Fibroblast of skin of left quadriceps (primary cell): ENCODE data around the gene NTSR1.

Experiments
- DNase-seq, 2 experiments: peaks; one replicate each; pipeline ENCODE4 v3.0.0-alpha.2; 2013; ENCODE audit warnings: low read depth in 2 of 2

Gene NTSR1

DNA sequence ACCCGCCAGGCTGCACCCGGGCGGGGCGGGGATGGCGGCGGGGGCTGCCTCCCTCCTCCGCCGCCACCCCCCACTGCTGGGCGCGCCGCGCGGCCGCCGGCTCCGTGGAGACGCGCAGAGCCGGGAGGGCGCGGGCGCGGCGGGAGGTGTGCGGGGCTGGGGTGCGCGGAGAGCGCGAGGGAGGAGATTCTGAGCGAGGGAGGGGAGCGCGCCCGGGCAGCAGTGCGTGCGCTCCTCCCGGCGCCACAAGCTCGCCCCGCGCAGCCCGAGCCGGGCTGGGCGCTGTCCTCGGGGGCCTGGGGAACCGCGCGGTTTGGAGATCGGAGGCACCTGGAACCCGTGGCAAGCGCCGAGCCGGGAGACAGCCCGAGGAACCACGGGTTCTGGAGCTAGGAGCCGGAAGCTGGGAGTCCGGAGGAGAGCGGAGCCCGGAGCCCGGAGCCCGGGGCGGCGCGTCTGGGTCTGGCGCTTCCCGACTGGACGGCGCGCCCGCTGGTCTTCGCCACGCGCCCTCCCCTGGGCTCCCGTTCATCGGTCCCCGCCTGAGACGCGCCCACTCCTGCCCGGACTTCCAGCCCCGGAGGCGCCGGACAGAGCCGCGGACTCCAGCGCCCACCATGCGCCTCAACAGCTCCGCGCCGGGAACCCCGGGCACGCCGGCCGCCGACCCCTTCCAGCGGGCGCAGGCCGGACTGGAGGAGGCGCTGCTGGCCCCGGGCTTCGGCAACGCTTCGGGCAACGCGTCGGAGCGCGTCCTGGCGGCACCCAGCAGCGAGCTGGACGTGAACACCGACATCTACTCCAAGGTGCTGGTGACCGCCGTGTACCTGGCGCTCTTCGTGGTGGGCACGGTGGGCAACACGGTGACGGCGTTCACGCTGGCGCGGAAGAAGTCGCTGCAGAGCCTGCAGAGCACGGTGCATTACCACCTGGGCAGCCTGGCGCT is at the start of gene NTSR1:
TSS of gene NTSR1 (plus strand) at position 246 of the 946 bp plus-strand sequence. CDS start at position 618, 372 bp downstream.
- no peak for DNase-seq

DNA sequence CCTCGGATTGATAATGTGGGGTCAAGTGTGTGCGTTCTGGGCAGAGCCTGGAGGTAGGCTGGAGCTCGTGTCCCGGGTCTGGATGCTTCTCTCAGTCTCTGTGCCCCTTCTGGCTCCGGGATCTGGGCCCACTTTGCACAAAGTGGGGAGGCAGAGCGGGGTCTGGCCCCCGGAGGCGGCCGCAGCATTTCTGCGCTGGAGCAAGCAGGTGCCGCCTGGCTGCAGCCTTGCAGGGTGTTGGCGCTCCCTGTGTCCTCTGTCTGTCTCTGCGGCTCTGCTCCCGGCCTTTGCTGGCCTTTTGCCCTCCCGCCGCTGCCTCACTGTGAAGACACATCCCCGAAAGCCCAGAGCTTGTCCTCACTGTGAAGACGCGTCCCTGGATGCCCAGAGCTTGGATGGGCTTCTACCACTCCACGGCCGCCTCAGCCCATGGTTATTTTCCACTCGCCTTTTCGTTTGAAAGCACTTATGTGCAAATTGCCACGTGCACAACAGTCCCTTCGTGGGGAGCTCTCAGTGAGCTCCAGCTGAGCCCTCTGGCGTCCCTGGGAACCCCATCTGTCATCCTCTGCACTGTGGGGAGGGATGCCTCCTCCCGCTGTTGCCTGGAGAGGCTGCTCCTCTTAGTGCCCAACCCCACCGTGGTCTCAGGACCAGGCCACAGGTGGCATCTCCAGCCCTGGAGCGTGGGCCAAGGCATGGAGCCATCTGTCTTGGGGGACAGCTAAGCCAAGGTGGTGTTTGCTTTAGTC is 49.0 kb upstream of the NTSR1 start:
- DNase-seq, result no peak

DNA sequence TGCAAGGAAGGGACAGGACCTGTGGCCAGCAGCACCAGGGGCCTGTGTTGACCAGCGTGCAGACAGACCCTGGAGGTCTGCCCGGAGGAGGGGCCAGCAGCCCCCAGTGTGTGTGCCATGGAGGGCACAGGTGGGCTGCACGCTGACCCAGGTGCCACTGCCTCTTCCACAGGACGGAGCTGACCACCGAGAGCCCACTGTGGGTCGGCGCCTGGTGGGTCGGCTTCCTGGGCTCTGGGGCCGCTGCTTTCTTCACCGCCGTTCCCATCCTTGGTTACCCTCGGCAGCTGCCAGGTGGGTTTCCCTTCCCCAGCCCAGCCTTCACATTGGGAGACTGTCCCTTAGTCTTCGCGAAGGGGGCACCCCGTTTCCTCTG is 48.4 kb upstream of the NTSR1 start:
- DNase-seq, result no peak

DNA sequence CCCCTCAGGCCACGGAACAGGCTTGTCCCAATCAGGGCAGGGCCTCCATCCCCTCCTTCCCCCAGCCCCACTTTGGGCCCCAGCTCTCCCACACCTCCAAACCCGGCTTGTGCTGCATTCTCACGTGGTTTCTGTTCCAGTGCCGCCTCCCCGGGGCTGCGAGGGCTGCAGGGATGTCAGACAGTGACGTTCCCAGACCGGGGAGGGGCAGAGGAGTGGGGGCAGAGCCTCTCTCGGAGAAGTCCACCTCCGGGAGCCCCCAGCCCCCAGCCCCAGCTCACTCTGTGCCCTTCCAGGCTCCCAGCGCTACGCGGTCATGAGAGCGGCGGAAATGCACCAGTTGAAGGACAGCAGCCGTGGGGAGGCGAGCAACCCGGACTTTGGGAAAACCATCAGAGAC is 47.9 kb upstream of the NTSR1 start:
- no peak for DNase-seq

DNA sequence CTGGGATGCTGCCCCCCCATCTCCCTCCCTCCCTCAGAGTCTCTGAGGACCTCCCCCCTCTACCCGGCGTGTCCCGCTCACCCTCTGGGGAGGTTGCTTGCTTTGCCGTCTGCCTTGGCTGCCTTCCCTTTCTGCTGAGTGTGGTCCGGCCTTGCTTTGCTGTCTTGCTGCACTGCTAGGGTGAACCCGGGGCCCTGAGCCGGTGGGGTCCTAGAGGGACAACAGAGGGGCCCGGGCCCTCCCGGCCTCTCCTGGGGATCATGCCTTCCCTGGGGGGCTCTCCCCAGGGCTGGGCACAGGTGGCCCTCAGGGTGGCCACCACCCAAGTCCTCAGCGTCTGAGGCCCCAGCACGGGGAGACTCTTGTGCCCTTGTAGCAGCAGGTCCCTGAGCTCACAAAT is 47.0 kb upstream of the NTSR1 start:
- DNase-seq, result no peak

DNA sequence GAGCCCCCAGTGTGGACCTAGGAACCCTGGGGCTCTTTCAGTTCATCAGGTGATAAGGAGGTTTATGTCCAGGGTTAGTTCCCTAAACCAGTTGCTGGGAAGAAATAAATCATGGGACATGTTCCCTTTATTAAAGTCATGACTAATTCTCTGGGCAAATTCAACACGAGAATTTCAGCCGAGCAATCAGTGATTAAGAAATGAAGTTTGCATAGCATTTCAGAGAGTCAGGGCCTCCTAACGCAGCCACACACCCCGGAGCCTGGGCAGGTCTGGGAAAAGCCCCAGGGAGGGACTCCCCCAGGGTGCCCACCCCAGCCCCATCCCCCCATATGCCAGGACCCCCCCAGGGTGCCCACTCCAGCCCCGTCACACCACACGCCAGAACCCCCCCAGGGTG is 46.2 kb upstream of the NTSR1 start:
- peak; percentile 53 to 56 for DNase-seq

DNA sequence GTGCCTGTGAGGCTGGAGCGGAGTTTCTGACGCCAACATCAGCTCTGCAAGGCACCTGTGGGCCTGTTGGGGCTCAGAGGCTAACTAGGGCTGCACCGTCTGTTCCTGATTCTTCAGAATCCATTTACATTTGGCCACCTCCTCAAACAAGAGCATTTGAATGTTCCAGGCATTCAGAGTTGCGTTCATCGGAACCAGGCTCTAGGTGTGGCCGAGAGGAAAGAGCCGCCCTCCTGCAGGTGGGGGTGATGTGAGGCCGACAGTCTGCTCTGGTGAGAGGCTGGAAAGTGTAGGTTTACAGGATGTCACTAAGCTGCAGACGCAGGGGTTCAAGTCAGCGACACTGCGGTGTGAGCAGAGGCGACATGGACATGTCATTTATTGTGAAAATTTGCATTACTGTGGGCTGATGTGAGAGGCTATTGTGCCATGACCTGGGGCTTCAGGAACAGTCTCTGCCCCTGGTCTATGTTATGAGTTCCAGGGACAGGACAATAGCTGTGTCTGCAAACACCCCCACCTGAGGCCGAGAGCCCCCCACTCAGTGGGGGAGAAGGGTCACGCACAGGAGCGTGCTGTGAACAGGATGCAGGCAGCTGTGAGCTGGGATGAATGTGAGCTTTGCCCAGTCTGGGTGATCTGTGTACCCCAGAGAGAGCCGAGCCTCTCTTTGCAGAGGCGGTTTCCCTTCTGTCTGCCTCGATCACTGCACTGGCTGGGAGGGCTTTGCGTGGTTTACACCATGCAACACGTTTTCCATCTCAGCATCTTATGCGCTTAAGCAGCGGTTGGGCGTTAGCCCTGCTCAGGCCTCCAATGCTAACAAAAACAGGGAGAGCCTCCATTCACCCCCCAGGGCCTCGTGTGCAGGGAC is 45.3 kb upstream of the NTSR1 start:
- no peak for DNase-seq

DNA sequence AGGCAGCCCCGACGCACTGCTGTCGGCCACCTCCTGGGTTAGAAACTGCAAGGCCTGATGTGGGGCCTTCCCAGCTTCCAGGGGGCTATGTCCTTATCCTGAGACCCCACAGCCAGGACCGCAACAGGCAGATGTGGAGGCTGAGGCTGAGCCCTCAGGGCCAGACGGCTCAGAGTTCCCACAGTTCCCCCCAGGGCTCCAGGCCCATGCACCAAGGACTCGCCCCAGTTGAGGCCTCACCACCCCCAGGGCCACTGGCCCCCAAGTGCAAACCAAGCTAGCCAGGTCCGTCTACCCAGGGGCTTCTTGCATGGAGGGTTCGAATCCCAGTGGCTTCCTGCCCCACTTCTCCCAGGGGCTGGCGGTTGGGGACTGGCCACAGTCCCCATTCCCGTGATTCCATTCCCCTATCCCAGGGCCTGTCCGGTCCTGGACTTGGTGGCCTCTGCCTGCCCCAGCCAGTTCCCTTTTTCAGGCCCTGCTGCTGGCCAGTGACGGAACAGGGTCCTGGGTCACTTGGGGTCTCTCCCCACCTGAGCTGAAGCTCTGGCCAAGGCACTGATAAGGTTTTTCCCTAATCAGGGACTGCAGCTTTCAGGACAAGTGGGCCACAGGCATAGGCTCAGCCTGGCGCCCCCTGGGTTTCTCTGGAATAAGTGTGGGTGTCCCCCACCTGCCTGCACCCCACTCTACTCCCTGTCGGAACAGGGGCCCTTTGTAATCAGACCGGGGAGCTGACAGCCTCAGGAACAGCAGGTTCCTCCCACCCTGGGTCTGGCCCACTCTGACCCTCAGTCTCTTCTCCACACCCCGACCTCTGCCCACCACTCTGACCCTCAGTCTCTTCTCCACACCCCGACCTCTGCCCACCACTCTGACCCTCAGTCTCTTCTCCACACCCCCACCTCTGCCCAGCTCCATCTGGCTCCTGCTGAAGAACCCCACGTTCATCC is 44.3 kb upstream of the NTSR1 start:
- no peak for DNase-seq

DNA sequence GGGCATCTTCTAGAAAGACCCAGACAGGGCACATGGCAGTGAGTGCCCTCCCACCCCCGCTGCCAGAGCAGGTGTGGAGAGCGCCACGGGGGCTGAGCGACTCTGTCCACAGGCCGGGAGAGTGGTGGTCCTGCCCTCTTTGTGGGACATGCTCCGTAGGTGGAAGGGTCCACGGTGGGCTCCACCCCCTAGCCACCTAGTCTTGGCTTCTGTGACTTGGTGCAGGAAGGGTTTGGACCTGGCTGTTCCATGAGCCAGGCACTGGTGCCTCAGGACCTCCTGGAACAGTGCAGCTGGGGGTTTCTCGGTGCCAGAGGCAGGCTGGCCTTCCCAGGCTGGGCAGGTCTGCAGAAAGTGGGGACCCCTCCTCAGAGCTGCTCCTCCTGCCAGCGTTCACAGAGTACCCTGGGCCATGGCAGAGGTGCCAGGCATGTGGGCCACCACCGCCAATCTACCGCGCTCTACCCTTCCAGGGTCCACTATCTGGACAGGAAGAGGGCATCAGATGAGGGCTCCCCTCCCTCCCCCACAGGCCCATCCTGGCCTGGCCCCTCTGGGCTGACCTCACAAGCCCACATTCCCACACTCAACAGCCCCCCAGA is 43.4 kb upstream of the NTSR1 start:
- DNase-seq, result no peak

DNA sequence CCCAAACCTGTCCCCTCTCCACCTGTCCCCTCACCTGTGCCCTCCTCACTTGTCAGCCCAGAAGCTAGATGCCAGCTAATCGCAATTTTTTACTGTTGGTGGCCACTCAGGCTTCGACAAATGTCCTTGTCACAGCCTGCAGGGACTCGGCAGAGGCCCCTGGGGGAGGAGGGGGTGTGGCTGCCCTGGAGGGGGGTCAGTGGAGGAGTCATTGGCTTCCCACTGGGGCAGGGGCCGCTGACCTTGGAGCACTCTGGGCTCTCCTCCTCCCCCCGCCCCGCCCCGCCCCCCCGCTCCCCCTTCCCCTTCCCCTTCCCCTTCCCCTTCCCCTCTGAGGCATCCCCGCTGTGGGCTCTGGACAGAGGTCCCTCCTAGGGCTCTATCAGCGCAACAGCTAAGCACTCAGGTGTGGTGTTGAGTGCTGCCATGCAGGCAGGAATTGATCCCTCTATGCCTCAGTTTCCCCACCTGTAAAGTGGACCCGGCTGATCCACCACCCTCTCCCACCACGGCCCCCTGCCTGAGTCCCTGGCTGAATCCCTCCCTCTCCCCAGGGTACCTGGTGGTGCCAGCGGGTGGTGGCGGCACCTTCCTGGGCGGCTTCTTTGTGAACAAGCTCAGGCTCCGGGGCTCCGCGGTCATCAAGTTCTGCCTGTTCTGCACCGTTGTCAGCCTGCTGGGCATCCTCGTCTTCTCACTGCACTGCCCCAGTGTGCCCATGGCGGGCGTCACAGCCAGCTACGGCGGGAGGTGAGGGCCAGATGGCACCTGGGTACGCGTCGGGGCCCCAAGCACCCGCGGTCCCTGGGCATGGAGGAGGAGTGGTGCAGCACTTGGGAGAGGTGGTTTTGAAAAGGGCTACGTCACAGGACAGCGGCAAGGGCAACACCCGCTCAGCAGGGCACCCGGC is 42.6 kb upstream of the NTSR1 start:
- no peak for DNase-seq

DNA sequence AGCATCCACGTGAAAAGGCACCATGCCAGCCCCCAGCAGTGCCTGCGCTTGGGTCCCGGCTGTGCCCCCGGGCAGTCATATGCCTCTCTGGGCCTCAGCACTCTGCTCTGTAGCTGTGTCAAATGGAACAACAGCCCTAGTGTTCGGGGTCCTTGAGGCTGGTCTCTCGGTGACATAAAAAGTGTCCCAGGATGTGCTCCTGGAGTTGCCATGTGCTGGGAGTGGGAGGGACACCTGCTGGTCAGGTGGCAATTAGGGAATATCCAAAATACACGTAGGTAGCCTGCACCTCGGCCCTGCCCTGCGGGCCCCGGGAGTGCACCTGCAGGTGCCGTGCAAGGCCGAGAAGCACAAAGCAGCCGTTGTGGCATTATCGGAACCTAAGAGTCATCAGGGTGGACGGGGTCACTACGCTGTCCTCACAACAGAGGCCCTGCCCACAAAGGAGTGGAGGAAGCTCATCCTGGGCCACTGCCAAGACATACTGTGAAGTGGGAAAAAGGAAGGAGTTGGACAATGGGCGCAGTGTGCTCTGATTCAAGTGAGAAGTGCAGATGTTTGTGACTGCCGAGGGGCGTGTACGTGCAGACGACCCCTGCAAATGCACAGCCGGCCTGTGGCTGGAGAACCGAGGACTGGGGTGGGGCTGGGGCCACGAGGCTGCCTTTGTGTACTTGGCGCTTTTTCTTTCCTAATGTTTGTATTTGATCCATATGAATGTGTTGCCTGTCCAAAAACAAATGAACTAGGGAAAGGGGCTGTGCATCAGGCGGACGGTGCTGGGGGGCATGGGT is 41.7 kb upstream of the NTSR1 start:
- DNase-seq, result no peak

DNA sequence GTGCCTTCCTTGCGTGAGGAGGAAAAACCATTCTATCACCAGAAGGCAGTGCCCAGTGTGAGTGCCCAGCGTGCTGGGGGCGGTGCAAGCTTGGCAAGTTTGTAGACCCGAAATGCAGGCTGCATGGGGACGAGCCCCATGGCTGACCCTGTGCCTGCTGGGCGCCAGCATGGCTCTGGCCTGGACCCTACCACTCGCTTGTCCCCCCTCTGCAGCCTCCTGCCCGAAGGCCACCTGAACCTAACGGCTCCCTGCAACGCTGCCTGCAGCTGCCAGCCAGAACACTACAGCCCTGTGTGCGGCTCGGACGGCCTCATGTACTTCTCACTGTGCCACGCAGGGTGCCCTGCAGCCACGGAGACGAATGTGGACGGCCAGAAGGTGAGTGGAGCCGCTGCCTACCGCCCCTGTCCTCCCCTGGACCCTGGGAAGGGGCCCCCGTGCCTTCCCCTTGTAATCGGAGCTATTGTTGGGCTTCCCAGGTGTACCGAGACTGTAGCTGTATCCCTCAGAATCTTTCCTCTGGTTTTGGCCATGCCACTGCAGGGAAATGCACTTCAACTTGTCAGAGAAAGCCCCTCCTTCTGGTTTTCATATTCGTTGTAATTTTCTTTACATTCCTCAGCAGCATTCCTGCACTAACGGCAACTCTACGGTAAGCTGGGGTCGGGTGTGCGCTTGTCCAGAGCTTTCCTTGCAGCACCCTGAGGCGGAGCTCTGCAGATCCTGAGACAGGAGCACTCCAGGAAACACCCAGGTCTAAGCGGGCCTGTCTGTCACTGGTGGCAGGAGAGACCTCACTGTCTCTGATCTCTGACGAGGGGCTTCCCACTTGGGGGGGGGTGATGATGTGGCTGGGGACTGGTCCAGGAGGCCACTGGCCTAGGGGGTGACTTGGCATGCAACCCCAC is 40.9 kb upstream of the NTSR1 start:
- DNase-seq, result no peak

DNA sequence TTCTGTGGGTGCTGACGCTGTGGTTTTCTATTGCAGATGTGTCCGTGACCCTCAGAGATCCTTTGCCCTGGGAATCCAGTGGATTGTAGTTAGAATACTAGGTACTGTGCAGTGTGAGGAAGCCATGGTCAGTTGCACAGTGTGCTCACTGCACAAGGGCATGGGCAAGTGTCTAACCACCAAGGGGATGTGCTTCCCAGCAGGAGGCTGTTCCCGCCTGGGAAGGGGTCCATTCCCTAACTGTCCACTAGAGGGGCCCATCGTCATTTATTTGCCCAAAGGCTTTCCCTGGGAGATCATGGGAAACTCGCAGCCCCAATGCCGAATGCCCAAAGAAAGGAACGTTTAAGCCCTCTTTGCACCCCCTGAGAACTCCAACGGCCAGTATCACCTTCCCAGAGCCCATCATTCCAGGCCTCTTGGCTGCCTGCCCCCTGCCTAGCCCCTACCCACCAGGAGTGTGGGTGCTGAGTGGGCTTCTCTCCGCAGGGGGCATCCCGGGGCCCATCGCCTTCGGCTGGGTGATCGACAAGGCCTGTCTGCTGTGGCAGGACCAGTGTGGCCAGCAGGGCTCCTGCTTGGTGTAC is 40.1 kb upstream of the NTSR1 start:
- peak; percentile 45 to 49 for DNase-seq

DNA sequence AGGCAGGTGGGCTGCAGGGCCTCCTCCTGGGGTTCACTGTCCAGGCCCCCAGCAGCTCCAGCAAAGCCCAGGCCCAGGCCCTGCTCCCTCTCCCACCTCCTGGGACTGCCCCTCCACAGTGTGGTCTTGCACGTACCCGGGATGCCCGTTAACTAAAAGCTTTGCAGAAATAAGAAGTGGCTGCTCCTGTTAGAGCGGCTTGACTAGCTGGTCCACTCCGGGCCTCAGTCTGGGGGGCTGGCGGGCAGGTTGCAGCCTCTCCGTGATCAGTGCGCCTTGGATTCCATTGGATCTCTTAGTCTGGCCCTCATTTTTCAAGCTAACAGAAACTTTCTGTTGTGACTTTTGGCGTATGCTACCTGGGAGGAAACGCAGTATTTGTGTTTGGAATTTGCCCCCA is 39.4 kb upstream of the NTSR1 start:
- no peak for DNase-seq

DNA sequence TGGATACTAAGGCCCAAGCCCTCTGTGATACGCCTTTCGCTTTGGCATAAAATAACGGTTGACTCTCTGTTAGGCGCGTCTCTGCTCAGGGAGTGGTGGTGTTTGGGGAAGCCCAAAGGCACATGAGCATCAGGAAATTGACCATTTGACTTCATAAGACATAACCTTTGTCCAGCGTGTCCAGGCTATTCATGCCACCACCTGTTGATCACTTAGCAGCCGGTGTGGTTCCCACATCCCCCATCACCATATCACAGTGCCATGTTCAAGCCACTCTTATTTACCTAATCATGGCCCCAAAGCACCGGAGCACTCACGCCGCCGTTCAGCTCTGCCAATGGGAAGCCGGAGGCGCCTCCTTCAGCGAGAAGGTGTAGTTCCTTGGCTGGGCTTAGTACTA is 38.5 kb upstream of the NTSR1 start:
- no peak for DNase-seq

DNA sequence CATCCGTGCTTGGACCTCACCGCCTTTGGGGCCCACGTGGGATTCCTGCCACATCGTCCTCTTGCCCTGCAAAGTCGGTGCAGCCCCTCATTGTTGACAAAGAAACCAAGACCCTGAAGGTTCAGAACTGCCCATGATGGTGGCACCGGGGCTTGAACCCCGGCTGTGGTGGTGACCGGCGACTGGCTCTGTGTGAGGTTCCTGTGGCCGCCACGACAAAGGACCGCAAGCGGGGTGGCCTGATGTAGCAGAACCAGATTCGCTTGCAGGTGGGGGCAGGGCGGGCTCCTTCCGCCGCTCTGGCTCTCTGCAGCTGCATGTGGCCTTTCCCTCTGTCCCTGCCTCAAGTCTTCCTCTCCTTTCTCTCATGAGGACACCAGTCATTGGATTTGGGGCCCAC is 37.6 kb upstream of the NTSR1 start:
- DNase-seq, result no peak

DNA sequence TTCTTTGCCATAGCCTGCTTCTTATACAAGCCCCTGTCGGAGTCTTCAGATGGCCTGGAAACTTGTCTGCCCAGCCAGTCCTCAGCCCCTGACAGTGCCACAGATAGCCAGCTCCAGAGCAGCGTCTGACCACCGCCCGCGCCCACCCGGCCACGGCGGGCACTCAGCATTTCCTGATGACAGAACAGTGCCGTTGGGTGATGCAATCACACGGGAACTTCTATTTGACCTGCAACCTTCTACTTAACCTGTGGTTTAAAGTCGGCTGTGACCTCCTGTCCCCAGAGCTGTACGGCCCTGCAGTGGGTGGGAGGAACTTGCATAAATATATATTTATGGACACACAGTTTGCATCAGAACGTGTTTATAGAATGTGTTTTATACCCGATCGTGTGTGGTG is 36.9 kb upstream of the NTSR1 start:
- no peak for DNase-seq
